Measurements from ENCODE around the gene BET1. TPM values are rescaled to one million over a fixed set of nuclear protein-coding genes. Genes with fewer than 3 reads are reported as not detected.

The BET1 gene
- total RNA-seq, 4 donors from 2014 or later = 7.0 to 11.0 (median 9.2) TPM

GRCh38 chr7:93964813-93965212 is 39.3 kb downstream of the BET1 start:
- ATAC-seq (no peak), DNase-seq (no peak)
- TF ChIP-seq POLR2A (IDR thresholded peaks at IDR 0.05) = no peak
- TF ChIP-seq, protein P1, sequence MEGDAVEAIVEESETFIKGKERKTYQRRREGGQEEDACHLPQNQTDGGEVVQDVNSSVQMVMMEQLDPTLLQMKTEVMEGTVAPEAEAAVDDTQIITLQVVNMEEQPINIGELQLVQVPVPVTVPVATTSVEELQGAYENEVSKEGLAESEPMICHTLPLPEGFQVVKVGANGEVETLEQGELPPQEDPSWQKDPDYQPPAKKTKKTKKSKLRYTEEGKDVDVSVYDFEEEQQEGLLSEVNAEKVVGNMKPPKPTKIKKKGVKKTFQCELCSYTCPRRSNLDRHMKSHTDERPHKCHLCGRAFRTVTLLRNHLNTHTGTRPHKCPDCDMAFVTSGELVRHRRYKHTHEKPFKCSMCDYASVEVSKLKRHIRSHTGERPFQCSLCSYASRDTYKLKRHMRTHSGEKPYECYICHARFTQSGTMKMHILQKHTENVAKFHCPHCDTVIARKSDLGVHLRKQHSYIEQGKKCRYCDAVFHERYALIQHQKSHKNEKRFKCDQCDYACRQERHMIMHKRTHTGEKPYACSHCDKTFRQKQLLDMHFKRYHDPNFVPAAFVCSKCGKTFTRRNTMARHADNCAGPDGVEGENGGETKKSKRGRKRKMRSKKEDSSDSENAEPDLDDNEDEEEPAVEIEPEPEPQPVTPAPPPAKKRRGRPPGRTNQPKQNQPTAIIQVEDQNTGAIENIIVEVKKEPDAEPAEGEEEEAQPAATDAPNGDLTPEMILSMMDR (IDR thresholded peaks at IDR 0.05 in 4 of 5, conservative IDR thresholded peaks at IDR 0.05 in 1 of 5) = no peak
- Histone ChIP-seq H3K27ac (no peak overlapping the region), H3K36me3 (no peaks in the 10 kb centered on the region), H3K27me3 (no peaks in the 10 kb centered on the region), H3K4me3 (no peak overlapping the region), H3K9me3 (no peaks in the 10 kb centered on the region), H3K4me1 (no peaks in the 10 kb centered on the region)
- intact Hi-C loops (cut with DNase I; ENCODE audit: low total_unique reads) = no loop called here
- in situ Hi-C loops (cut with MboI; ENCODE audit: low sequenced_read_pairs in 4 of 4) = no loop called here

DNA sequence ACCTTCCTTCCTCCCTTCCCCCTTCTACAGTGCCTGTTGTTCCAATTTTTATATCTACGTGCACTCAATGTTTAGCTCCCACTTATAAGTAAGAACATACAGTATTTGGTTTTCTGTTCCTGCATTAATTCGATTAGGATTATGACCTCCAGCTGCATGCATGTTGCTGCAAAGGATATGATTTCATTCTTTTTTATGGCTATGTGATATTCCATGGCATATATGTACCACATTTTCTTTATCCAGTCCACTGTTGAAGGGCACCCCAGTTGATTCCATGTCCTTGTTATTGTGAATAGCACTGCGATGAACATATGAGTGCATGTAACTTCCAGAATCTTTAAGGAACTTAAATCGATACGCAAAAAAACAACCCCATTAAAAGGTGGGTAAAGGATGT is 39.9 kb downstream of the BET1 start:
- H3K27me3 ChIP-seq = no peaks in the 10 kb centered on the region
- TF ChIP-seq POLR2A (IDR thresholded peaks at IDR 0.05) = no peak
- TF ChIP-seq, protein P1 (IDR thresholded peaks at IDR 0.05 in 4 of 5, conservative IDR thresholded peaks at IDR 0.05 in 1 of 5) = no peak
- no peak overlapping the region for H3K4me3 ChIP-seq
- no peaks in the 10 kb centered on the region for H3K4me1 ChIP-seq
- no peak for ATAC-seq
- in situ Hi-C loops (cut with MboI; ENCODE audit: low sequenced_read_pairs in 4 of 4) (no loop called here), intact Hi-C loops (cut with DNase I; ENCODE audit: low total_unique reads) (no loop called here)
- H3K27ac ChIP-seq = no peak overlapping the region
- H3K36me3 ChIP-seq = no peaks in the 10 kb centered on the region
- DNase-seq = no peak
- no peaks in the 10 kb centered on the region for H3K9me3 ChIP-seq

- intact Hi-C loops (cut with DNase I; ENCODE audit: low total_unique reads) = no loop called here
- TF ChIP-seq POLR2A (IDR thresholded peaks at IDR 0.05) = no peak
- TF ChIP-seq, protein P1 (IDR thresholded peaks at IDR 0.05 in 4 of 5, conservative IDR thresholded peaks at IDR 0.05 in 1 of 5) = no peak
Observed at GRCh38 chr7:93960986-93961385, 43.2 kb downstream of the BET1 start.

GRCh38 chr7:93958651-93959050 is 45.5 kb downstream of the BET1 start:
- H3K36me3 ChIP-seq = no peaks in the 10 kb centered on the region
- no peaks in the 10 kb centered on the region for H3K27me3 ChIP-seq
- H3K27ac ChIP-seq = no peak overlapping the region
- no peak overlapping the region for H3K4me3 ChIP-seq
- DNase-seq (no peak), ATAC-seq (no peak)
- H3K4me1 ChIP-seq = no peaks in the 10 kb centered on the region
- in situ Hi-C loops (cut with MboI; ENCODE audit: low sequenced_read_pairs in 4 of 4) (no loop called here), intact Hi-C loops (cut with DNase I; ENCODE audit: low total_unique reads) (no loop called here)
- no peak for TF ChIP-seq POLR2A (IDR thresholded peaks at IDR 0.05)
- TF ChIP-seq, protein P1 (IDR thresholded peaks at IDR 0.05 in 4 of 5, conservative IDR thresholded peaks at IDR 0.05 in 1 of 5) = no peak
- H3K9me3 ChIP-seq = no peaks in the 10 kb centered on the region

More at GRCh38 chr7:93960986-93961385, 43.2 kb downstream of the BET1 start:
- Histone ChIP-seq H3K27me3 (no peaks in the 10 kb centered on the region), H3K9me3 (no peaks in the 10 kb centered on the region), H3K27ac (no peak overlapping the region), H3K36me3 (no peaks in the 10 kb centered on the region), H3K4me3 (no peak overlapping the region), H3K4me1 (no peaks in the 10 kb centered on the region)
- in situ Hi-C loops (cut with MboI; ENCODE audit: low sequenced_read_pairs in 4 of 4) = no loop called here
- ATAC-seq (no peak), DNase-seq (no peak)

GRCh38 chr7:93958216-93958615 is 45.9 kb downstream of the BET1 start:
- H3K27me3 ChIP-seq = no peaks in the 10 kb centered on the region
- intact Hi-C loops (cut with DNase I; ENCODE audit: low total_unique reads) (no loop called here), in situ Hi-C loops (cut with MboI; ENCODE audit: low sequenced_read_pairs in 4 of 4) (no loop called here)
- no peaks in the 10 kb centered on the region for H3K4me1 ChIP-seq
- no peaks in the 10 kb centered on the region for H3K36me3 ChIP-seq
- no peaks in the 10 kb centered on the region for H3K9me3 ChIP-seq
- no peak for TF ChIP-seq POLR2A (IDR thresholded peaks at IDR 0.05)
- TF ChIP-seq, protein P1 (IDR thresholded peaks at IDR 0.05 in 4 of 5, conservative IDR thresholded peaks at IDR 0.05 in 1 of 5) = no peak
- no peak overlapping the region for H3K27ac ChIP-seq
- DNase-seq = no peak
- no peak overlapping the region for H3K4me3 ChIP-seq
- no peak for ATAC-seq

Measured in gastrocnemius medialis (tissue), 4 donors.